Loucy (cell line): Measurements from ENCODE around the gene SGK1.

Experiments used
- H2AFZ ChIP-seq: fragments of 200-600 bp; sonication (generic); 2 replicates; pipeline ENCODE4 v1.6.0; 2016; ENCODE audit warnings: antibody characterized with exemption, mild to moderate bottlenecking, low read length, moderate library complexity
- H3F3A ChIP-seq: fragments of 200-600 bp; 2 replicates; pipeline ENCODE4 v1.6.0; 2016; ENCODE audit warnings: antibody characterized with exemption, low read depth, mild to moderate bottlenecking
- H3K27me3 ChIP-seq: fragments of 200-600 bp; sonication (generic); 2 replicates; pipeline ENCODE4 v1.6.1; 2014; ENCODE audit warnings: low read length, mild to moderate bottlenecking; ENCODE audit not compliant: insufficient read depth, poor library complexity, severe bottlenecking
- H3K36me3 ChIP-seq: fragments of 200-600 bp; sonication (generic); 2 replicates; pipeline ENCODE4 v1.6.1; 2016; ENCODE audit warnings: low read length; ENCODE audit not compliant: insufficient read depth
- H3K4me1 ChIP-seq: fragments of 200-600 bp; sonication (generic); 2 replicates; pipeline ENCODE4 v1.5.1; 2014; ENCODE audit warnings: low read length, mild to moderate bottlenecking; ENCODE audit not compliant: insufficient read depth, poor library complexity, severe bottlenecking
- H3K4me2 ChIP-seq: fragments of 200-600 bp; sonication (generic); 2 replicates; pipeline ENCODE4 v1.6.0; 2014; ENCODE audit warnings: antibody characterized with exemption, low read length, low read depth, mild to moderate bottlenecking; ENCODE audit not compliant: poor library complexity, severe bottlenecking
- H3K4me3 ChIP-seq: fragments of 200-600 bp; sonication (generic); 2 replicates; pipeline ENCODE4 v1.5.1; 2014; ENCODE audit warnings: low read length, mild to moderate bottlenecking, mixed read lengths; ENCODE audit not compliant: poor library complexity, severe bottlenecking
- H3K79me2 ChIP-seq: fragments of 200-600 bp; sonication (generic); 2 replicates; pipeline ENCODE4 v1.6.1; 2014; ENCODE audit warnings: low read length; ENCODE audit not compliant: insufficient read depth
- H3K9ac ChIP-seq: fragments of 200-600 bp; sonication (generic); 2 replicates; pipeline ENCODE4 v1.6.0; 2014; ENCODE audit warnings: mild to moderate bottlenecking, low read depth, low read length, moderate library complexity; ENCODE audit not compliant: poor library complexity, severe bottlenecking
- H3K9me2 ChIP-seq: fragments of 200-600 bp; sonication (generic); replicated peaks from 2 replicates; pipeline ENCODE4 v1.6.1; 2016; ENCODE audit warnings: low read depth, low read length, mixed read lengths
- H3K9me3 ChIP-seq: fragments of 200-600 bp; sonication (generic); 2 replicates; pipeline ENCODE4 v1.6.1; 2014; ENCODE audit warnings: mild to moderate bottlenecking, antibody characterized with exemption, low read length, low read depth; ENCODE audit not compliant: insufficient read depth
- H4K20me1 ChIP-seq: fragments of 200-600 bp; sonication (generic); 2 replicates; pipeline ENCODE4 v1.6.0; 2014; ENCODE audit warnings: antibody characterized with exemption, low read length, mild to moderate bottlenecking; ENCODE audit not compliant: insufficient read depth, poor library complexity, severe bottlenecking
- CTCF ChIP-seq: fragments of 200-600 bp; sonication (generic); conservative IDR thresholded peaks from 2 replicates; pipeline ENCODE4 v1.5.1; 2014; ENCODE audit warnings: mild to moderate bottlenecking, antibody characterized with exemption, low read length
- EZH2phosphoT487 ChIP-seq: fragments of 200-600 bp; IDR thresholded peaks from 2 replicates; pipeline ENCODE4 v1.6.1; 2018; ENCODE audit warnings: antibody characterized with exemption, mild to moderate bottlenecking, moderate library complexity, borderline replicate concordance

The SGK1 gene

DNA sequence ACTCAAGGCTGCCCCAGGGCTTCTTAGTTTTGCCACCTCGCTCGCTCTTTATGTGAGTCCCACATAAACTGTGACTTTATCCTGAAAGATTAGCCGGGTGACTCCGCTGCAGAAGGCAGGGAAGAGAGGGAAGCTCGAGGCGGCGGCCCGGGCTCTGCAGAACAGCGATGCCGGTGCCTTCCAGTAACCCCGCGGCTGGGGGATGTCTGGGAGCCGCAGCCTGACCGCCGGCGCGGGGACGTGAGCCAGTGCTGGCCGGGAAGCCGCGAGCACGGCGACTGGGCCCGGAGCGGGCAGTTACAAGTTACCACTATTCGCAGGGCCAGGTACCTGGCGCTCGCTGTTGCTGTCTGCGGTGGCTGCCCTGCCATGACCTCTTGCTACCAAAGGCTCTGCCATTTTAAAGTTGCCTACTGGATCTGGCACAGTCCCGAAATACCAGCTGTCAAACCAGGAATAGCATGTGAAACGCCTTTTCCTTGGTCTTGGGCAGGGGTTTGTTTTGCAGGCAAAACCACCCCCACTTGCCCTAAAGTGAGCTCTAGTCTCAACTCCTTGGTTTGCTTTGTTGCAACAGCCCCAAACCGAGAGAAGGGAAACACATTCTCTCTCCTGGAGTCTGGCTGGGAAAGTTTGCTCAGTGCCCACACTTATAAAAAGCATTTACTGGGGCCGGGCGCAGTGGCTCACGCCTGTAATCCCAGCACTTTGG is 141.5 kb downstream of the SGK1 start:
- H3K9ac ChIP-seq = no peak overlapping the region
- no peak for TF ChIP-seq CTCF
- TF ChIP-seq EZH2phosphoT487 = no peak
- no peak overlapping the region for H2AFZ ChIP-seq
- H3K36me3 ChIP-seq = no peaks in the 10 kb centered on the region
- H3K27me3 ChIP-seq = no peaks in the 10 kb centered on the region
- no peaks in the 10 kb centered on the region; the same call in 1 of the 2 replicates for H3K79me2 ChIP-seq
- no peak overlapping the region for H3K4me2 ChIP-seq
- H3K4me3 ChIP-seq = no peak overlapping the region
- no peaks in the 10 kb centered on the region for H3K9me2 ChIP-seq
- H3K9me3 ChIP-seq = no peaks in the 10 kb centered on the region
- H4K20me1 ChIP-seq = no peaks in the 10 kb centered on the region
- peaks cover 37% of the 10 kb centered on the region for H3K4me1 ChIP-seq
- H3F3A ChIP-seq = no peaks in the 10 kb centered on the region

DNA sequence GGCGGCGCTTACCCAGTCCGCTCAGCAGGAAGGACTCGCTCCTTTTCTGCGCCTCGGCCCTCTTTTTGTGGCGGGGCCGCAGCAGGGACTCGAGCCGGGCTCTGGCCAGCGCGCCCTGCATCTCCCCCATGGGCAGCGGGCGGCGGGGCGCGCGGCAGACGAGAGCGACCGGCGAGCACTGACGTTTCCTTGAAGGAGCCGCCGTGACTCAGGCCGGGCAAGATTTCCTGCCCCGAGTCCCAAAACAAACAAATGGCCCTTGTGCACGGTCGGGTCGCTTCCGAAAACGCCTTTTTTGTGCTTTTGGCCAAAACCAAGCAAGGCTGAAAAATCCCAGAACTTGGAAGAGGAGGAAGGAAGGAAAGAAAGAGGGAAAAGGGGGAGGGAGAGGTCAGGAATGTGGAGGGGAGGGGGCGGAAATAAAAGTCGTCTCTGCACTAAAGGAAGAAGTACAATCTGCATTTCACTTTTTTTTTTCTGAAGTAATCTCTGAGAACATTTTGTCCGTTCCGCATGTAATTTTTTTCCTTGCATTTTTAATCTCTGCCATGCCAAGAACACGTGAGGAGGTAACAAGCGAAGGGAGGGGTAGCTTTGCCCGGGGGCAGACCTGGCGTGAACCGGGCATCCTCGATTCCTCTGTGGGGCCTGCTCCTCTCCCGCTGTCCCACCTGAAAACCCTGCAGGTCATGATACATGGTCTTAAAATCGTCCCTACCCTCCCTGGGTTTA is 142.2 kb downstream of the SGK1 start:
- H3K79me2 ChIP-seq = no peaks in the 10 kb centered on the region; the same call in 1 of the 2 replicates
- H3K4me2 ChIP-seq = peak overlapping the region; percentile 84
- peaks cover 38% of the 10 kb centered on the region for H3K4me1 ChIP-seq
- H3K9me3 ChIP-seq = no peaks in the 10 kb centered on the region
- no peaks in the 10 kb centered on the region for H3K27me3 ChIP-seq
- no peaks in the 10 kb centered on the region for H4K20me1 ChIP-seq
- H3K9ac ChIP-seq = peak overlapping the region; percentile 65
- H3K9me2 ChIP-seq = no peaks in the 10 kb centered on the region
- H3F3A ChIP-seq = no peaks in the 10 kb centered on the region
- H2AFZ ChIP-seq = peak overlapping the region; percentile 80; the same call in 1 of the 2 replicates
- no peak for TF ChIP-seq EZH2phosphoT487
- no peak for TF ChIP-seq CTCF
- H3K4me3 ChIP-seq = peak overlapping the region; percentile 79
- H3K36me3 ChIP-seq = no peaks in the 10 kb centered on the region

DNA sequence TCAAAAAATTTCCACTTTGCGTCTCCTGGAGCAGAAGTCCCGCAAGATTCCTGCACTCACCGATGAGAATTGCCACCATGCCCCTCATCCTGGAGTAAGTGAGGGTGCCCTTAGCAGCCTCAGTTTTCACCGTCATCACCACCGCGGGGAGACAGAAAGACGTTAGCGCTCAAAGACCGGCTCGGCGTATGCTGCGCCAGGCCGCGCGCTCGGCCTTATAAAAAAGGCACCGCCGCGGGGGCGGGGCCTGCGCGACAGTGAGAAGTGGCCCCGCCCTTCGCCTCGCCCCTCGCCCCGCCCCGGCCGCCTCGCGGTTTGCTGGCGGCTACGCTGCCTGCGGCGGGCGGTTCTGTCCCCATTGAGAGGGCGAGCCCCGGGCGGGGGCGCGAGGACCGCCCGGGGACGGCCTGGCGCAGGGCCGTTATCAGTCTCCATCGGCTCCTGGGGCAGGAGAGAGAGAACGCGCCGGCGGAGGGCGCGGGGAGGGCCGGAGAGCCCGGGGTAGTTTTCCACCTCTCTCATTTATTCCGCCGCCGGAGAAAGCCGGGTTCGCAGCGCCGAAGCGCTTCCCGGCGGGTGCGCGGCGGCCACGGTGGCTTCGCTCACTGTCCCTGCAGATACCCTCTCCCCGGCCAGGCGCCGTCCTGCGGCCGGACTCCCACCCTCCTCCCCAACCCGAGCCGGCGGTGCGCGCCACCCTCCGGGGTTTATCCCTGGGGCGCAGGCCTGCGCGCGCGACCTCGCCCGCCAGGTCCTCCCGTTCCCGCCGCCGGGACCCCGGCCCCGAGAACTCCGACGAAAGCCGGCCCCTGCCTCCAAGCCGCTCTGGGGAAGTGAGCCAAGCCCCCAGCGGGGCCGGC is 143.0 kb downstream of the SGK1 start:
- Histone ChIP-seq H3K9me3 (no peaks in the 10 kb centered on the region), H3F3A (no peaks in the 10 kb centered on the region), H2AFZ (peak overlapping the region; percentile 80), H3K4me1 (peaks cover 38% of the 10 kb centered on the region), H4K20me1 (no peaks in the 10 kb centered on the region), H3K27me3 (no peaks in the 10 kb centered on the region), H3K79me2 (no peaks in the 10 kb centered on the region; the same call in 1 of the 2 replicates), H3K4me2 (peak overlapping the region; percentile 84), H3K4me3 (peak overlapping the region; percentile 79), H3K9ac (peak overlapping the region; percentile 65), H3K9me2 (no peaks in the 10 kb centered on the region), H3K36me3 (no peaks in the 10 kb centered on the region)
- TF ChIP-seq CTCF (no peak), EZH2phosphoT487 (no peak)
